HS-27A (cell line): Measurements from ENCODE around the gene KCNN1.
"Not testable (repeated sequence)": the region's sequence is repeated elsewhere in the genome, so short reads cannot be mapped to it uniquely, and the experiment has no call there.

Experiments used
- DNase-seq: peaks from one replicate; pipeline ENCODE4 v3.0.0-alpha.2; 2012; ENCODE audit warnings: low read depth, missing footprints

KCNN1 gene

GRCh38 chr19:17969096-17969792 is 2.3 kb downstream of the KCNN1 start:
- DNase-seq = no peak

- no peak for DNase-seq
Measured at GRCh38 chr19:17972230-17972629, 5.3 kb downstream of the KCNN1 start.

GRCh38 chr19:17973759-17974158 is 6.9 kb downstream of the KCNN1 start:
- DNase-seq = no peak

GRCh38 chr19:17974551-17974950 is 7.6 kb downstream of the KCNN1 start:
- DNase-seq = no peak

GRCh38 chr19:17975032-17975431 is 8.1 kb downstream of the KCNN1 start:
- no peak for DNase-seq

- no peak for DNase-seq
Measured at GRCh38 chr19:17977021-17977420, 10.1 kb downstream of the KCNN1 start.

GRCh38 chr19:17977488-17977887 is 10.6 kb downstream of the KCNN1 start:
- no peak for DNase-seq

- no peak for DNase-seq
Measured at GRCh38 chr19:17981611-17982010, 14.7 kb downstream of the KCNN1 start.

GRCh38 chr19:17982430-17982829 is 15.5 kb downstream of the KCNN1 start:
- no peak for DNase-seq

GRCh38 chr19:17985037-17985818 is 18.3 kb downstream of the KCNN1 start:
- no peak for DNase-seq

- not testable (repeated sequence) for DNase-seq
Measured at GRCh38 chr19:17986569-17986968, 19.7 kb downstream of the KCNN1 start.

- no peak for DNase-seq
Measured at GRCh38 chr19:17988161-17988560, 21.3 kb downstream of the KCNN1 start.

GRCh38 chr19:17989425-17990094 is 22.7 kb downstream of the KCNN1 start:
- DNase-seq = no peak

GRCh38 chr19:17993076-17993813 is 26.3 kb downstream of the KCNN1 start:
- DNase-seq = no peak

GRCh38 chr19:17996826-17997316 is 30.0 kb downstream of the KCNN1 start:
- DNase-seq = no peak

GRCh38 chr19:17997969-17998826 is 31.3 kb downstream of the KCNN1 start:
- DNase-seq = no peak

- DNase-seq = no peak
Measured at GRCh38 chr19:17998827-17999150, 31.9 kb downstream of the KCNN1 start.

- DNase-seq = no peak
Measured at GRCh38 chr19:17999684-18000479, 33.0 kb downstream of the KCNN1 start.

GRCh38 chr19:18000480-18000914 is 33.6 kb downstream of the KCNN1 start:
- no peak for DNase-seq
